NT2/D1 (cell line): ENCODE data around the gene ZNF385C.

ENCODE experiments used
- DNase-seq: peaks from one replicate; pipeline ENCODE4 v3.0.0-alpha.2; 2011; ENCODE audit warnings: low read depth, low spot score
- H3K27me3 ChIP-seq: 2 replicates; pipeline ENCODE4 v1.6.0; 2011; ENCODE audit warnings: mild to moderate bottlenecking; ENCODE audit not compliant: insufficient read length, insufficient read depth
- H3K36me3 ChIP-seq: 2 replicates; pipeline ENCODE4 v1.6.1; 2011; ENCODE audit warnings: mild to moderate bottlenecking, low read length, mixed read lengths; ENCODE audit not compliant: insufficient read depth, insufficient read length
- H3K4me1 ChIP-seq: 2 replicates; pipeline ENCODE4 v1.5.1; 2011; ENCODE audit not compliant: insufficient read depth, insufficient read length
- H3K4me3 ChIP-seq: 2 replicates; pipeline ENCODE4 v1.5.1; 2011; ENCODE audit warnings: low read depth; ENCODE audit not compliant: insufficient read length
- H3K9ac ChIP-seq: 2 replicates; pipeline ENCODE4 v1.6.0; 2011; ENCODE audit warnings: low read depth; ENCODE audit not compliant: insufficient read length
- H3K9me3 ChIP-seq: 2 replicates; pipeline ENCODE4 v1.5.1; 2011; ENCODE audit warnings: mild to moderate bottlenecking, low read length; ENCODE audit not compliant: insufficient read depth
- SUZ12 ChIP-seq: IDR thresholded peaks from 2 replicates; pipeline ENCODE4 v1.6.1; 2011; ENCODE audit not compliant: insufficient read length, insufficient read depth; ENCODE audit errors: extremely low read depth
- YY1 ChIP-seq: IDR thresholded peaks from 2 replicates; pipeline ENCODE4 v1.6.1; 2011; ENCODE audit not compliant: insufficient read length, insufficient read depth
- ZNF274 ChIP-seq: IDR thresholded peaks from 2 replicates; pipeline ENCODE4 v1.6.1; 2011; ENCODE audit warnings: mild to moderate bottlenecking, low read depth, low read length

ZNF385C gene

DNA sequence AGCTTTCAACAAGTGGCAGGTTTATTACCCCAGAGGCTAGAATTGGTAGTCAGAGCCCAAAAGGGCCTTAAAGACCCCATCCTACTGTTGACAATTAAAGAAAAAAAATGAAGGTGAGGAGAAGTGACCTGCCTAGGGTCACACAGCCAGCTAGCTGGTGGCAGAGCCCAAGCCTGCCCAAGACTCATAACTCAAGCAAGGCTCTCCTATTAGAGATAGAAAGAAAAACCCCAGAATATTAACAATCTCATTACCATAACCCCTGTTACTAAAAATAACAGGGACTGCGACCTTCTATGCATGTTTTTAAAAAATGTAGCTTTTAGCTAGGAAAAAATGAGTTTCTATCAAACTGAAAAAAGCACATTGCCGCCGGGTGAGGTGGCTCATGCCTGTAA lies 38.4 kb upstream of the ZNF385C start:
- TF ChIP-seq ZNF274 (no peak), SUZ12 (no peak), YY1 (no peak)
- H3K36me3 ChIP-seq, result peaks cover 77% of the 10 kb centered on the region
- no peaks in the 10 kb centered on the region for H3K9me3 ChIP-seq
- H3K4me1 ChIP-seq, result peaks cover 13% of the 10 kb centered on the region
- no peak overlapping the region for H3K4me3 ChIP-seq
- H3K9ac ChIP-seq, result no peak overlapping the region
- DNase-seq, result no peak
- H3K27me3 ChIP-seq, result no peaks in the 10 kb centered on the region

DNA sequence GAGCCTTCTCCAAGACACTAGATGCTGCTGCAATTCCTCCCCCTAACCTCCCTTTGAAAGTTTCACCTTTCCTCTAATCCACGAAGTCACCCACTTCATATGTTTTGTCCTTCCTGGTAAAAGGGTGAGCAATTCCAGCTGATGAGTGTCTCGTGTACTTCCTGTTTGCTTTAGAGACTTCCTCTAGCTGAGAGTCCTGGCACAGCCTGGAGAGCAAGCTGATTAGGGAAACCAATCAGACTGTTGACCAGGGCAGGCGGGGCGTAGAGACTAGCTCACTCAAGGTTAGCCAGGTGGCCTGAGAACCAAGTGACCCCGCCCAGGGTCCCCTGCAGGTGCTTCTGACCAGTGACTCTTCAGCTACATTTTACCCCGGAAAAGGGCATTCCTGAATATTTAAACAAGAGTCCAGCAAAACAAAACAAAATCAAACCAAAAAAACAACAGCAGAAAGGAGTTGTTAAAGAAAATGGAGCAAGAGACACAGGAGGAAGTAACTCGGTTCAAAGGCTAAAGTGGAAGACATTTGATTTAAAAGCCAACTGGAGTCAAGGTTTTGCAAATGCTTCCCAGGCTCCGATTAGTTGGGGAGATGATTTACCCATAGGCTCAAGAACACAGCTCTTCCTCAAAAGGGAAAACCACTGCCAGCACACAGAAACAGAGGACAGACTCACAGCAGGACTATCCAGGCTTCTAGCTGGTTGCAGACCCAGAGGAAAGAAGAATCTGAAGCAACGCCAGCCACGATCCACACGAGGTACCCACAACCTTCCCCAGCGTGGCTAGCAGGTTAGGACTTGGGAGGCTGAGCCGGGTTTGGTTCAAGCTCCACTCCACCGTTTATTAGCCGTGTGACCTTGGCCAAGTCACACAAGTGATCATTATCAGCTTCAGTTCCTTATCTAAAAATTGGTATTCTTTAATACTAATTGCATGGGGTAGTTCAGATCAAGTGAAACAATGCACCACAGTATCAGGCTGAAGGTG lies 37.7 kb upstream of the ZNF385C start:
- Histone ChIP-seq H3K27me3 (no peaks in the 10 kb centered on the region), H3K9ac (no peak overlapping the region), H3K36me3 (peaks cover 77% of the 10 kb centered on the region), H3K9me3 (no peaks in the 10 kb centered on the region), H3K4me3 (no peak overlapping the region), H3K4me1 (peaks cover 13% of the 10 kb centered on the region)
- no peak for DNase-seq
- no peak for TF ChIP-seq ZNF274
- TF ChIP-seq YY1, result no peak
- no peak for TF ChIP-seq SUZ12

DNA sequence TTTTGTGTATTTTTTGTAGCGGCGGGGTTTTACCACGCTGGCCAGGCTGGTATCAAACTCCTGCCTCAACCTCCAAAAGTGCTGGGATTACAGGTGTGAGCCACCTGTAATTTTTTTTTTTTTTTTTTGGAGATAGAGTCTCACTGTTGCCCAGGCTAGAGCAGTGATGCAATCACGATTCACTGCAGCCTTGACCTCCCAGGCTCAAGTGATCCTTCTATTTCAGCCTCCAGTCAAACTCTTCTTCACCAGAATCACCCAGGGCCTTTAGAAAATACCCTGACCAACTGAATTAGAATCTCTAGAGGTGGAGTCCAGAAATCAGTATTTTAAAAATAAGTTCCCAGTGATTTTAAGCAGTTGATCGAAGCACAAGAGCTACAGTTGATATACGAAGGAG lies 36.9 kb upstream of the ZNF385C start:
- H3K9ac ChIP-seq, result no peak overlapping the region
- H3K27me3 ChIP-seq, result no peaks in the 10 kb centered on the region
- no peak for DNase-seq
- no peak overlapping the region for H3K4me3 ChIP-seq
- TF ChIP-seq SUZ12, result no peak
- no peak for TF ChIP-seq ZNF274
- TF ChIP-seq YY1, result no peak
- H3K9me3 ChIP-seq, result no peaks in the 10 kb centered on the region
- peaks cover 81% of the 10 kb centered on the region for H3K36me3 ChIP-seq
- peaks cover 13% of the 10 kb centered on the region for H3K4me1 ChIP-seq

DNA sequence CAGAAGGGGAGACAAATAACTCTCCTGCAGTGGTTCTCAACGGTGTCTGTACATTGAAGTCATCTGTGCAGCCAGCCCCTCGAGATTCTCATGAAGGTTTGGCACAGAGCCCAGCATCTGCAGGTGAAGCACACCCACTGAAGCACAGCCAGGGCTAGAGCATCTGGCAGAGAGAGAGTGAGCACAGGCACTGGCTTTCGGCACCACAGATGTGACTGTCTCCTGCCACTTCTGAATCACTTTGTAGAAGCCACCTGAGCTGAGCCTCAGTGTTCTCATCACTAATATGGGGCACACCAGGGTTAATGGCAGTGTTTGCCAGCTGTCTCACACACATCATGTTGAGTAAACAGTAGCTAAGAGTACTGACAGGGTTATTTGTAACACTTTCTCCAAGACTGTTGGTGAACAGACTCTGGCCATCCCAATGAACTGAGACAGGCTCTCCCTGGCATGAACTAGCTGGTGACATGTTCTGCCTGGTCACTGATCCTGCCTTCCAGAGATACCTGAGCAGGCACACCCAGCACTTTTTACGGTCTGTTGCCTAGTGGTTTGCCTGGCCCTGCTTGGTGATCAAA lies 35.3 kb upstream of the ZNF385C start:
- Histone ChIP-seq H3K27me3 (no peaks in the 10 kb centered on the region), H3K9ac (no peak overlapping the region), H3K36me3 (peaks cover 88% of the 10 kb centered on the region), H3K4me1 (peaks cover 11% of the 10 kb centered on the region), H3K9me3 (no peaks in the 10 kb centered on the region), H3K4me3 (no peak overlapping the region)
- TF ChIP-seq ZNF274 (no peak), YY1 (no peak), SUZ12 (no peak)
- DNase-seq, result no peak

DNA sequence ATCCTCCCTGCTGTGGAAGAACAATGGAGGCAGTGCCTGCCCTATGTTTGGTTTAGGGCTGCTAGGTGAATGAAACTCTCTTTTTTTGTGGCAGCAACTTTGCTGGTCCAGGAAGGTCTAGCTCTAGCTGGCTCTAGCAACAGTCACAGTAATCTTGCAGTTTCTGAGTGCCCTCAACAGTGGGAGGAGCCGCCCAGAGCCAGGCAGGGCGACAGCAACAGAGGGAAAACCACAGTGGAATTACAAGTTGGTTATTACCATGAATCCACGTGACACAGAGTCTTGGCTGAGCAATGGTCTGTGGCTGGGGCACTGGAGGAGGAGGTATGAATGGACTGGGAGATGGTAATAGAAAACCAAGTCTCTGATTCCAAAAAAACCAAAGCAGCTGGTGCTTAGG lies 34.7 kb upstream of the ZNF385C start:
- TF ChIP-seq SUZ12 (no peak), ZNF274 (no peak), YY1 (no peak)
- DNase-seq, result no peak
- H3K9ac ChIP-seq, result no peak overlapping the region
- H3K36me3 ChIP-seq, result peaks cover 88% of the 10 kb centered on the region
- H3K27me3 ChIP-seq, result no peaks in the 10 kb centered on the region
- H3K4me1 ChIP-seq, result peaks cover 11% of the 10 kb centered on the region
- no peaks in the 10 kb centered on the region for H3K9me3 ChIP-seq
- H3K4me3 ChIP-seq, result no peak overlapping the region

DNA sequence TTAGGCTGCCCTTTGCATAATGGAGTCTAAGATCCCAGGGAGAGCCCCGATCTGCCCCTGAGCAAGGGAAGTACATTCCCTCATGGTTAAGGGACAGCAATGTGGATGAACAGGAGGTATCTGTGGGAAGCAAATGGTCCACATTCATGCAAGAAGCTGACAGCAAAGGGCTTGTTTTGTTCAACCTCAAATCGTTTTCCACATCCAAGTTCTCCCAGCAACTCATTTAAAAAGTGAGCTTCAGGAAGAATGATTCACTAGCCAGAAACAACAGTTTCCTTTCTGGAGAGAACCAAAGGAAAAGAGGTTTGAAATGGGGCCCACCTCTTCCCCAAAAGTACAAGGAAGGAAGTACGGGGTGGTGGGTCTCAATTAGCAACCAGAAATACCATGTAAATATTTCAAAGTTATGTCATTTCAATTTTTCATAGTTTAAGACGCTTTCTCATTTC lies 33.7 kb upstream of the ZNF385C start:
- DNase-seq, result no peak
- Histone ChIP-seq H3K4me3 (no peak overlapping the region), H3K4me1 (peaks cover 11% of the 10 kb centered on the region), H3K27me3 (no peaks in the 10 kb centered on the region), H3K9me3 (no peaks in the 10 kb centered on the region), H3K9ac (no peak overlapping the region), H3K36me3 (peaks cover 96% of the 10 kb centered on the region)
- TF ChIP-seq SUZ12, result no peak
- no peak for TF ChIP-seq ZNF274
- no peak for TF ChIP-seq YY1

DNA sequence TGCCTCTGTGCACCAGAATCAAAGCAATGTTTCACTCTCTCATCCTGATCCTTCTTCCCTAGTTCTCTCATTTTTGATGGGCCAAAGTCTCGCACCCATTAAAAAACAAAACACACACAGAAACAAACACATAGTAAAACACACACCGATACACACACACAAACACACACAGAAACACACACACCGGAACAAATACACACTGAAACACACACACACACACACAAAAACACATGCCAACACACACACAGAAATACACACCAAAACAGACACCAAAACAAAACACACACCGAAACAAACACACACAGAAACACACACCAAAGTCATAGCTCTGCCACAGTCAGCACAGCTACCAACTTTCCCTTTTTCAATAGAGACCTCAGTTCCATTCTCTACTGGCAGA lies 33.0 kb upstream of the ZNF385C start:
- H3K4me1 ChIP-seq, result peaks cover 9% of the 10 kb centered on the region
- no peak for DNase-seq
- peaks cover 95% of the 10 kb centered on the region for H3K36me3 ChIP-seq
- no peak overlapping the region for H3K4me3 ChIP-seq
- H3K9me3 ChIP-seq, result no peaks in the 10 kb centered on the region
- no peaks in the 10 kb centered on the region for H3K27me3 ChIP-seq
- H3K9ac ChIP-seq, result no peak overlapping the region
- TF ChIP-seq SUZ12, result no peak
- no peak for TF ChIP-seq ZNF274
- no peak for TF ChIP-seq YY1
